A549 (cell line): ENCODE data around the gene DNAH8. TPM values are rescaled to one million over a fixed set of nuclear protein-coding genes. Genes with fewer than 3 reads are reported as not detected.

Source experiments
- ATAC-seq, 2 experiments: fragments of 200-7000 bp in 1 of 2; fragments of >200 bp in 1 of 2; cut with Nextera tagmentation in 1 of 2; cut with Tn5 transposase in 1 of 2; 3 replicates each; pipeline versions ENCODE4 v1.8.0 to v1.9.1; 2018 to 2020; ENCODE audit warnings: mild to moderate bottlenecking in 1 of 2, moderate library complexity in 1 of 2
- CTCF ChIA-PET: fragments of 300-600 bp; sonication (Branson Sonifier 250); formaldehyde crosslinking; extraction: SDS; loops from one replicate; lab custom pipeline; 2021; ENCODE audit warnings: antibody characterized with exemption, inconsistent platforms; lab: Yijun Ruan, JAX
- POLR2A ChIA-PET: fragments of 350-600 bp; formaldehyde crosslinking; extraction: SDS; loops from one replicate; lab custom pipeline; 2021; ENCODE audit warnings: antibody characterized with exemption, inconsistent platforms; lab: Yijun Ruan, JAX
- DNase-seq, 2 experiments: peaks; one replicate each; pipeline versions ENCODE4 v3.0.0 to v3.0.0-alpha.2; 2011 to 2016; ENCODE audit warnings: low read depth in 1 of 2, low spot score in 1 of 2
- FAIRE-seq: peaks from 2 replicates; lab custom pipeline; 2011; peaks lifted over from hg19 to GRCh38; lab: Jason Lieb, UNC
- H3K27ac ChIP-seq, 2 experiments: fragments of >200 bp; sonication (Bioruptor Twin); formaldehyde crosslinking; 3 replicates each; pipeline ENCODE4 v1.5.1; 2016 to 2017
- H3K4me1 ChIP-seq: fragments of >200 bp; sonication (Bioruptor Twin); formaldehyde crosslinking; 3 replicates; pipeline ENCODE4 v1.6.1; 2016
- H3K4me2 ChIP-seq: fragments of >200 bp; sonication (Bioruptor Twin); formaldehyde crosslinking; 3 replicates; pipeline ENCODE4 v1.6.1; 2016
- H3K4me3 ChIP-seq: fragments of >200 bp; sonication (Bioruptor Twin); formaldehyde crosslinking; 3 replicates; pipeline ENCODE4 v1.5.1; 2016
- H3K9me3 ChIP-seq: fragments of >200 bp; sonication (Bioruptor Twin); formaldehyde crosslinking; 3 replicates; pipeline ENCODE4 v1.6.1; 2016
- BHLHE40 ChIP-seq: IDR thresholded peaks from 2 replicates; pipeline ENCODE4 v1.6.1; 2012; ENCODE audit warnings: low read depth, low read length, inconsistent platforms
- CHD4 ChIP-seq: fragments of 200-600 bp; sonication (generic); IDR thresholded peaks from 2 replicates; pipeline ENCODE4 v1.6.1; 2016; ENCODE audit warnings: antibody characterized with exemption, mild to moderate bottlenecking, borderline replicate concordance
- EHF ChIP-seq: fragments of 250-450 bp; sonication (Bioruptor Pico); IDR thresholded peaks from 2 replicates; pipeline ENCODE4 v1.5.0; 2020; ENCODE audit warnings: mild to moderate bottlenecking
- FOSB ChIP-seq: fragments of 250-450 bp; sonication (Bioruptor Pico); IDR thresholded peaks from 2 replicates; pipeline ENCODE4 v1.5.0; 2020; ENCODE audit warnings: mild to moderate bottlenecking, moderate library complexity
- FOXS1 ChIP-seq: fragments of 250-450 bp; sonication (Bioruptor Pico); IDR thresholded peaks from 2 replicates; pipeline ENCODE4 v1.5.0; 2020; ENCODE audit warnings: mild to moderate bottlenecking, moderate library complexity
- HDAC2 ChIP-seq: fragments of 200-600 bp; sonication (generic); IDR thresholded peaks from 2 replicates; pipeline ENCODE4 v1.6.1; 2016
- HOXA7 ChIP-seq: fragments of 250-450 bp; sonication (Bioruptor Pico); IDR thresholded peaks from 2 replicates; pipeline ENCODE4 v1.5.0; 2020; ENCODE audit warnings: mild to moderate bottlenecking, moderate library complexity
- HOXB5 ChIP-seq: fragments of 250-450 bp; sonication (Bioruptor Pico); IDR thresholded peaks from 2 replicates; pipeline ENCODE4 v1.5.0; 2020; ENCODE audit warnings: mild to moderate bottlenecking, moderate library complexity
- JUN ChIP-seq, 2 experiments: fragments of >200 bp; sonication (Bioruptor Twin); formaldehyde crosslinking; IDR thresholded peaks; 2 replicates in 1 of 2; 3 replicates in 1 of 2; pipeline ENCODE4 v1.6.1; 2016 to 2017
- JUNB ChIP-seq: fragments of >200 bp; sonication (Bioruptor Twin); formaldehyde crosslinking; IDR thresholded peaks from 2 replicates; pipeline ENCODE4 v1.6.1; 2016
- MAFK ChIP-seq: fragments of 450-650 bp; IDR thresholded peaks from 2 replicates; pipeline ENCODE4 v1.6.1; 2014; ENCODE audit not compliant: partially characterized antibody
- NFE2L2 ChIP-seq: fragments of 150-350 bp; conservative IDR thresholded peaks from 2 replicates; pipeline ENCODE4 v1.6.1; 2014; ENCODE audit warnings: low read length
- PHF8 ChIP-seq: fragments of 200-600 bp; sonication (generic); IDR thresholded peaks from 2 replicates; pipeline ENCODE4 v1.6.1; 2016; ENCODE audit warnings: low read depth, mild to moderate bottlenecking, antibody characterized with exemption, moderate library complexity, borderline replicate concordance
- POLR2AphosphoS2 ChIP-seq: conservative IDR thresholded peaks from 2 replicates; pipeline ENCODE4 v1.6.1; 2012; ENCODE audit warnings: low read length, improper control_type of control experiment, inconsistent platforms
- RARB ChIP-seq: fragments of 250-450 bp; sonication (Bioruptor Pico); IDR thresholded peaks from 2 replicates; pipeline ENCODE4 v1.8.0; 2021; ENCODE audit warnings: mild to moderate bottlenecking, moderate library complexity
- RCOR1 ChIP-seq: fragments of 150-350 bp; IDR thresholded peaks from 2 replicates; pipeline ENCODE4 v1.6.1; 2014; ENCODE audit warnings: antibody characterized with exemption, low read length, low read depth
- RFX5 ChIP-seq: fragments of 450-650 bp; IDR thresholded peaks from 2 replicates; pipeline ENCODE4 v1.7.1; 2014; ENCODE audit warnings: antibody characterized with exemption, mild to moderate bottlenecking, moderate library complexity
- SREBF2 ChIP-seq: fragments of 450-650 bp; IDR thresholded peaks from 2 replicates; pipeline ENCODE4 v1.6.1; 2014; ENCODE audit warnings: mild to moderate bottlenecking, moderate library complexity
- TFCP2L1 ChIP-seq: fragments of 250-450 bp; sonication (Bioruptor Pico); IDR thresholded peaks from 2 replicates; pipeline ENCODE4 v1.5.0; 2021; ENCODE audit warnings: mild to moderate bottlenecking
- ZC3H11A ChIP-seq: fragments of 450-650 bp; IDR thresholded peaks from 2 replicates; pipeline ENCODE4 v1.6.1; 2014; ENCODE audit warnings: antibody characterized with exemption, mild to moderate bottlenecking
- ZNF302 ChIP-seq: fragments of 250-450 bp; sonication (Bioruptor Pico); IDR thresholded peaks from 2 replicates; pipeline ENCODE4 v1.9.0; 2021; ENCODE audit warnings: inconsistent platforms, mild to moderate bottlenecking, moderate library complexity
- ZSCAN20 ChIP-seq: fragments of 250-450 bp; sonication (Bioruptor Pico); IDR thresholded peaks from 2 replicates; pipeline ENCODE4 v1.8.0; 2022; ENCODE audit warnings: mild to moderate bottlenecking, moderate library complexity
- WGBS: methylation state at CpG from one replicate; pipeline ENCODE4 v1.1.6; 2017; ENCODE audit errors: missing lambda C conversion rate; 5-methylcytosine and 5-hydroxymethylcytosine counted together
- polyA plus RNA-seq, 4 experiments: library from polyadenylated mRNA; depleted of rRNA in 3 of 4; stranded (reverse); fragments of >200 nt; fragmentation: RNase III in 1 of 4; extraction: RNeasy Plus Mini Kit Qiagen cat#74134 plus additional on column Dnase treatment in 1 of 4; gene quantifications; 2 replicates in 3 of 4; 3 replicates in 1 of 4; pipeline ENCODE4 v1.2.3, GENCODE V29; 2011 to 2017
- TF ChIP-seq, protein P1 (sequence below): fragments of 150-350 bp; IDR thresholded peaks from 2 replicates; pipeline ENCODE4 v1.6.1; 2014; ENCODE audit warnings: low read depth, mild to moderate bottlenecking, low read length
- TF ChIP-seq, protein P2 (sequence below): fragments of 200-600 bp; sonication (generic); IDR thresholded peaks from 2 replicates; pipeline ENCODE4 v1.6.1; 2016; ENCODE audit warnings: antibody characterized with exemption, mild to moderate bottlenecking, moderate library complexity
- TF ChIP-seq, protein P3 (sequence below): fragments of >200 bp; sonication (Bioruptor Twin); formaldehyde crosslinking; IDR thresholded peaks from 3 replicates; pipeline ENCODE4 v1.6.1; 2016
- TF ChIP-seq, protein P4 (sequence below): fragments of 450-650 bp; IDR thresholded peaks from 2 replicates; pipeline ENCODE4 v1.6.1; 2014; ENCODE audit warnings: antibody characterized with exemption
- TF ChIP-seq, protein P5 (sequence below): fragments of 250-450 bp; sonication (Bioruptor Pico); IDR thresholded peaks from 2 replicates; pipeline ENCODE4 v1.5.0; 2020; ENCODE audit warnings: low read depth, mild to moderate bottlenecking, moderate library complexity
- TF ChIP-seq, protein P6 (sequence below): IDR thresholded peaks from 2 replicates; pipeline ENCODE4 v1.6.1; 2012; ENCODE audit warnings: low read depth, borderline replicate concordance

DNAH8 gene
- polyA plus RNA-seq, 2 of the 4 experiments (the other 2 are of a cell fraction) = not detected

DNA sequence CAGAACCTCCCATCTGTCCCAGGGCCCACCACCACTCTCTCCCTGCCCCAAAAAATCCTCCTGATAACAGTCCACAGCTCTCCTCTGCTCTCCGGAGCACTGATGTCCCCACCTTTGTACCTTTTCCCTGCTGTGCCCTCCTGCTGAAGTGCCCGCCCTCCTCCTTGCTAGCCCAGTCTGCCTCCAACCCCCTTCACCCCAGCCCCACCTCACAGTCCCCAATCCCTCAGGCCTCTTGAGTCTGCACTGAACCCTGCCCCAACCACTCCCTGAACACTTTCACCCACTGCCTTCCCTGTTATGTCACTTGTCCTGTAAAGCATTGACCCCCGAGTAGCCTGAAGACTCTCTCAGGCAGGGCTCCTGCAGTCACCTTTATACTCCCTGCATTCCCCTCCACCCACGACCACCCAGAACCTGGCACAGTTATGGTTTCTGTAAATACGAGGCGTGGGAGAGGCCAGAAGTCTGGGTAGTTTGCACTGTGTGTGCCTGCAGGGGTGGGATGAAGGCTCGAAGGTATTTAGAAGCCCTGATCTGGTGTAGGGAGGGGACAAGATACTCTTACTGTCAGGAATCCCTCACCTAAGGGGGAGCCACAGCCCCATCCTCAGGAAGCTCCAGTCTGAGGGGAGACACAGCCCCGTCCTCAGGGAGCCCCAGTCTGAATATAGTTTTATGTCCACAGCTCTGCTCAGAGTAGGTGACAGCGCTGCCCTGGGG is 338.9 kb downstream of the DNAH8 start:
- no peak for DNase-seq
- FAIRE-seq = no peak
- Histone ChIP-seq H3K4me2 (no peak overlapping the region), H3K27ac (no peak overlapping the region), H3K9me3 (no peaks in the 10 kb centered on the region), H3K4me1 (no peaks in the 10 kb centered on the region), H3K4me3 (no peak overlapping the region)
- ChIA-PET CTCF (interaction anchor here (0.6 kb wide), 1 partner anchor 40 kb away, joined by 3 read pairs; no protein-coding TSS in a partner anchor), POLR2A (no interaction called here)
- WGBS = 32% methylated on average over 9 of the region's 9 CpGs
- TF ChIP-seq POLR2AphosphoS2 (no peak), FOXS1 (CRISPR knock-in tag) (no peak), ZC3H11A (no peak), HOXA7 (CRISPR knock-in tag) (no peak), HOXB5 (CRISPR knock-in tag) (no peak), NFE2L2 (no peak), ZSCAN20 (no peak), SREBF2 (no peak), HDAC2 (no peak), MAFK (no peak), JUN (IDR thresholded peaks at IDR 0.05) (no peak), RFX5 (no peak), JUNB (no peak), RCOR1 (no peak), BHLHE40 (no peak)
- TF ChIP-seq, protein P1, sequence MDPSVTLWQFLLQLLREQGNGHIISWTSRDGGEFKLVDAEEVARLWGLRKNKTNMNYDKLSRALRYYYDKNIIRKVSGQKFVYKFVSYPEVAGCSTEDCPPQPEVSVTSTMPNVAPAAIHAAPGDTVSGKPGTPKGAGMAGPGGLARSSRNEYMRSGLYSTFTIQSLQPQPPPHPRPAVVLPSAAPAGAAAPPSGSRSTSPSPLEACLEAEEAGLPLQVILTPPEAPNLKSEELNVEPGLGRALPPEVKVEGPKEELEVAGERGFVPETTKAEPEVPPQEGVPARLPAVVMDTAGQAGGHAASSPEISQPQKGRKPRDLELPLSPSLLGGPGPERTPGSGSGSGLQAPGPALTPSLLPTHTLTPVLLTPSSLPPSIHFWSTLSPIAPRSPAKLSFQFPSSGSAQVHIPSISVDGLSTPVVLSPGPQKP = no peak
- TF ChIP-seq, protein P2, sequence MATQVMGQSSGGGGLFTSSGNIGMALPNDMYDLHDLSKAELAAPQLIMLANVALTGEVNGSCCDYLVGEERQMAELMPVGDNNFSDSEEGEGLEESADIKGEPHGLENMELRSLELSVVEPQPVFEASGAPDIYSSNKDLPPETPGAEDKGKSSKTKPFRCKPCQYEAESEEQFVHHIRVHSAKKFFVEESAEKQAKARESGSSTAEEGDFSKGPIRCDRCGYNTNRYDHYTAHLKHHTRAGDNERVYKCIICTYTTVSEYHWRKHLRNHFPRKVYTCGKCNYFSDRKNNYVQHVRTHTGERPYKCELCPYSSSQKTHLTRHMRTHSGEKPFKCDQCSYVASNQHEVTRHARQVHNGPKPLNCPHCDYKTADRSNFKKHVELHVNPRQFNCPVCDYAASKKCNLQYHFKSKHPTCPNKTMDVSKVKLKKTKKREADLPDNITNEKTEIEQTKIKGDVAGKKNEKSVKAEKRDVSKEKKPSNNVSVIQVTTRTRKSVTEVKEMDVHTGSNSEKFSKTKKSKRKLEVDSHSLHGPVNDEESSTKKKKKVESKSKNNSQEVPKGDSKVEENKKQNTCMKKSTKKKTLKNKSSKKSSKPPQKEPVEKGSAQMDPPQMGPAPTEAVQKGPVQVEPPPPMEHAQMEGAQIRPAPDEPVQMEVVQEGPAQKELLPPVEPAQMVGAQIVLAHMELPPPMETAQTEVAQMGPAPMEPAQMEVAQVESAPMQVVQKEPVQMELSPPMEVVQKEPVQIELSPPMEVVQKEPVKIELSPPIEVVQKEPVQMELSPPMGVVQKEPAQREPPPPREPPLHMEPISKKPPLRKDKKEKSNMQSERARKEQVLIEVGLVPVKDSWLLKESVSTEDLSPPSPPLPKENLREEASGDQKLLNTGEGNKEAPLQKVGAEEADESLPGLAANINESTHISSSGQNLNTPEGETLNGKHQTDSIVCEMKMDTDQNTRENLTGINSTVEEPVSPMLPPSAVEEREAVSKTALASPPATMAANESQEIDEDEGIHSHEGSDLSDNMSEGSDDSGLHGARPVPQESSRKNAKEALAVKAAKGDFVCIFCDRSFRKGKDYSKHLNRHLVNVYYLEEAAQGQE = no peak
- TF ChIP-seq, protein P3, sequence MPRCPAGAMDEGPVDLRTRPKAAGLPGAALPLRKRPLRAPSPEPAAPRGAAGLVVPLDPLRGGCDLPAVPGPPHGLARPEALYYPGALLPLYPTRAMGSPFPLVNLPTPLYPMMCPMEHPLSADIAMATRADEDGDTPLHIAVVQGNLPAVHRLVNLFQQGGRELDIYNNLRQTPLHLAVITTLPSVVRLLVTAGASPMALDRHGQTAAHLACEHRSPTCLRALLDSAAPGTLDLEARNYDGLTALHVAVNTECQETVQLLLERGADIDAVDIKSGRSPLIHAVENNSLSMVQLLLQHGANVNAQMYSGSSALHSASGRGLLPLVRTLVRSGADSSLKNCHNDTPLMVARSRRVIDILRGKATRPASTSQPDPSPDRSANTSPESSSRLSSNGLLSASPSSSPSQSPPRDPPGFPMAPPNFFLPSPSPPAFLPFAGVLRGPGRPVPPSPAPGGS = no peak
- no peak for ATAC-seq

DNA sequence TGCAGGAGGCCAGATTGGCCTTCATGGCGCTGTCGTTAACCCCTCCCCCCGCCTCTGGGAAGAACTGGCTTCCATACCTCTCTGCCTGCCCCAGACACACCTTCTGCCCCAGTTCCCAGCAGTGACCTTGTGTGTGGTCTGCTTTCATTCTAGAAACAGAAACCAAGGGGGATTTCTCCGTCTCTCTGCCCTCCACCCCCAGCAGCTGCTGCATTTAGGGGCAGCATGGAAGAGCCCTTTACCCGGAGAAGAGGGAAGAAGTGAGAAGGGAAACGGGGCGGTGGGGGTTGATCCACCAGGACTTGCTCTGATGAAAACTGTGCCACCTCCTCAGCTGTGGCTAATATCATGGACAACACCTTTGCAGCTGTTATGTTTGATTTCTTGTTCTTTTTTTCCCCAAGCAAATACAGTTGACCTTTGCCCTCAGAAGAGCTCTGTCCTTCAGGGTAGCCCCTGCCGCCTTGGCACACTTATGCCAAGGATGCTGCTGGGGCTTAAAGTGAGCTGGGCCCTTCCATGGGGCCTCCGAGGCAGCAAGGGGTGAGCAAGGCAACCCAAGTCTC is 339.5 kb downstream of the DNAH8 start:
- POLR2A ChIA-PET = no interaction called here
- CTCF ChIA-PET = interaction anchor here (0.6 kb wide), 1 partner anchor 39 kb away, joined by 3 read pairs; no protein-coding TSS in a partner anchor
- no peak overlapping the region for H3K27ac ChIP-seq
- TF ChIP-seq TFCP2L1 (CRISPR knock-in tag) = no peak
- TF ChIP-seq ZC3H11A = no peak
- TF ChIP-seq, protein P4, sequence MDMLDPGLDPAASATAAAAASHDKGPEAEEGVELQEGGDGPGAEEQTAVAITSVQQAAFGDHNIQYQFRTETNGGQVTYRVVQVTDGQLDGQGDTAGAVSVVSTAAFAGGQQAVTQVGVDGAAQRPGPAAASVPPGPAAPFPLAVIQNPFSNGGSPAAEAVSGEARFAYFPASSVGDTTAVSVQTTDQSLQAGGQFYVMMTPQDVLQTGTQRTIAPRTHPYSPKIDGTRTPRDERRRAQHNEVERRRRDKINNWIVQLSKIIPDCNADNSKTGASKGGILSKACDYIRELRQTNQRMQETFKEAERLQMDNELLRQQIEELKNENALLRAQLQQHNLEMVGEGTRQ = no peak
- TF ChIP-seq, protein P5, sequence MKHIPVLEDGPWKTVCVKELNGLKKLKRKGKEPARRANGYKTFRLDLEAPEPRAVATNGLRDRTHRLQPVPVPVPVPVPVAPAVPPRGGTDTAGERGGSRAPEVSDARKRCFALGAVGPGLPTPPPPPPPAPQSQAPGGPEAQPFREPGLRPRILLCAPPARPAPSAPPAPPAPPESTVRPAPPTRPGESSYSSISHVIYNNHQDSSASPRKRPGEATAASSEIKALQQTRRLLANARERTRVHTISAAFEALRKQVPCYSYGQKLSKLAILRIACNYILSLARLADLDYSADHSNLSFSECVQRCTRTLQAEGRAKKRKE = no peak
- no peak for TF ChIP-seq HDAC2
- no peak for TF ChIP-seq PHF8
- TF ChIP-seq RFX5 = no peak
- no peak for TF ChIP-seq NFE2L2
- no peak for TF ChIP-seq CHD4
- no peak for TF ChIP-seq EHF (CRISPR knock-in tag)
- TF ChIP-seq ZNF302 (CRISPR knock-in tag) = no peak
- TF ChIP-seq RARB (CRISPR knock-in tag) = no peak
- TF ChIP-seq, protein P6, sequence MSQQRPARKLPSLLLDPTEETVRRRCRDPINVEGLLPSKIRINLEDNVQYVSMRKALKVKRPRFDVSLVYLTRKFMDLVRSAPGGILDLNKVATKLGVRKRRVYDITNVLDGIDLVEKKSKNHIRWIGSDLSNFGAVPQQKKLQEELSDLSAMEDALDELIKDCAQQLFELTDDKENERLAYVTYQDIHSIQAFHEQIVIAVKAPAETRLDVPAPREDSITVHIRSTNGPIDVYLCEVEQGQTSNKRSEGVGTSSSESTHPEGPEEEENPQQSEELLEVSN = no peak
- TF ChIP-seq FOSB (CRISPR knock-in tag) = no peak
- H3K4me3 ChIP-seq = no peak overlapping the region
- FAIRE-seq (no peak), ATAC-seq (no peak), DNase-seq (no peak)
- H3K4me2 ChIP-seq = no peak overlapping the region
- 47% methylated on average over 5 of the region's 9 CpGs for WGBS
- no peaks in the 10 kb centered on the region for H3K4me1 ChIP-seq
- no peaks in the 10 kb centered on the region for H3K9me3 ChIP-seq
